Thyroid gland (tissue), 4 donors: ENCODE results near the gene LRP8. TPM values are rescaled to one million over a fixed set of nuclear protein-coding genes. Genes with fewer than 3 reads are reported as not detected.

ENCODE experiments used
- DNase-seq, 2 donors: peaks; one replicate each; pipeline ENCODE4 v3.0.0-alpha.2; 2019
- H3K27ac ChIP-seq, 3 donors: fragments of 200-600 bp; sonication (generic); 1 replicate in 2 of 3; 2 replicates in 1 of 3; pipeline ENCODE4 v1.5.1; 2016 to 2019; ENCODE audit warnings: mild to moderate bottlenecking in 1 of 3, moderate library complexity in 1 of 3
- H3K27me3 ChIP-seq: fragments of 200-600 bp; sonication (generic); one replicate; pipeline ENCODE4 v1.5.1; 2019
- H3K36me3 ChIP-seq, 2 donors: fragments of 200-600 bp; sonication (generic); one replicate each; pipeline ENCODE4 v1.5.1; 2016 to 2019
- H3K4me1 ChIP-seq, 2 donors: fragments of 200-600 bp; sonication (generic); one replicate each; pipeline ENCODE4 v1.5.1; 2017 to 2019
- H3K4me3 ChIP-seq, 3 donors: fragments of 200-600 bp; sonication (generic); replicated peaks in 1 of 3; 1 replicate in 2 of 3; 2 replicates in 1 of 3; pipeline ENCODE4 v1.5.1; 2016; ENCODE audit warnings: mild to moderate bottlenecking in 1 of 3
- H3K9me3 ChIP-seq: fragments of 200-600 bp; sonication (generic); one replicate; pipeline ENCODE4 v1.5.1; 2017
- POLR2A ChIP-seq, 2 donors: fragments of 450-650 bp; IDR thresholded peaks; one replicate each; pipeline ENCODE4 v1.6.1; 2017; ENCODE audit warnings: antibody characterized with exemption in 2 of 2, mild to moderate bottlenecking in 2 of 2, moderate library complexity in 1 of 2
- WGBS, 2 donors: methylation state at CpG; one replicate each; pipeline ENCODE4 v1.1.5; 2017; 5-methylcytosine and 5-hydroxymethylcytosine counted together
- intact Hi-C: fragments of 100-400 bp; cut with DNase I; formaldehyde crosslinking; loops from one replicate; pipeline ENCODE4 v1.15.1; 2023
- total RNA-seq, 4 donors: library from RNA; depleted of rRNA; stranded (reverse); fragments of >200 nt; gene quantifications; one replicate each; pipeline ENCODE4 v1.2.3, GENCODE V29; 2016
- TF ChIP-seq, protein P1 (sequence below), 6 experiments: fragments of 200-600 bp in 3 of 6; fragments of 450-650 bp in 3 of 6; sonication (generic) in 3 of 6; IDR thresholded peaks; one replicate each; pipeline ENCODE4 v1.5.1; 2016 to 2019; ENCODE audit warnings: antibody characterized with exemption in 6 of 6, mild to moderate bottlenecking in 2 of 6, inconsistent platforms in 1 of 6, moderate library complexity in 1 of 6

Gene LRP8
- total RNA-seq, 4 donors from 2014 or later: 92.8 to 200 (median 143) TPM

DNA sequence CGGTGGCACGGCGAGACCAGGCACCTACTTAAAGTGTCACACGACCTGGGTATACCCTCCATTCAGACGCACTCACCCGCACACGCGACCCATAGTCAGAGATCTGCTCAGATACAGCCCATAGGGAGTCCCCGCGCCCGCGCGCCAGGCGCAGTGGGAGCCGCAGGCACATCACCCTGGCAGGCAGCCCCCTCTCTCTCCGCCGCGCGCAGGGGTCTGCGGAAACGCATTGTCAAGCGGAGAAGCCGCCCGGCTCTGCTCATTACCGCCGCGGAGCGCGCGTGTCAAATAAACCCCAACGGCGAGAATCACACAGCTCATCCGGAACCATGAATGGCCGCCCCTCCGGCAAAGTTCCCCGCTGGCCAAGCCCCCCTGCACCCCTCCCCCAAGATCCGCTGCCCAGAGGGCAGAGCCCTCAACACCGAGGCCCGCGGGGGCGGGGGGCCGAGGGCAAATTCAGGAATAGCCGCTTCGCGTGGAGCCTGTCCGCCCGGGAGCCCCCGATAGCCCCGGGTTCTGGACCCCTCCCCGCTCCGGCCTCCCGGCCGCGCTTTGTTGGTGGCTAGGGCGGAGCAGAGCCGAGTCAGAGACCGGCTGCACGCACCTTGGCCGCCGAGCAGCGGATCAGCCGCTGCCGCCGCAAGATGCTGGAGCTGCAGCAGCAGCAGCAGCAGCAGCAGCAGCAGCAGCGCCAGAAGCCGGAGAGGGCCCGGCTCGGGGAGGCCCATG lies 522 bp downstream of the LRP8 start:
- H3K27me3 ChIP-seq: no peaks in the 10 kb centered on the region
- no peaks in the 10 kb centered on the region for H3K36me3 ChIP-seq
- TF ChIP-seq POLR2A (IDR thresholded peaks at IDR 0.05): no peak
- TF ChIP-seq, protein P1, sequence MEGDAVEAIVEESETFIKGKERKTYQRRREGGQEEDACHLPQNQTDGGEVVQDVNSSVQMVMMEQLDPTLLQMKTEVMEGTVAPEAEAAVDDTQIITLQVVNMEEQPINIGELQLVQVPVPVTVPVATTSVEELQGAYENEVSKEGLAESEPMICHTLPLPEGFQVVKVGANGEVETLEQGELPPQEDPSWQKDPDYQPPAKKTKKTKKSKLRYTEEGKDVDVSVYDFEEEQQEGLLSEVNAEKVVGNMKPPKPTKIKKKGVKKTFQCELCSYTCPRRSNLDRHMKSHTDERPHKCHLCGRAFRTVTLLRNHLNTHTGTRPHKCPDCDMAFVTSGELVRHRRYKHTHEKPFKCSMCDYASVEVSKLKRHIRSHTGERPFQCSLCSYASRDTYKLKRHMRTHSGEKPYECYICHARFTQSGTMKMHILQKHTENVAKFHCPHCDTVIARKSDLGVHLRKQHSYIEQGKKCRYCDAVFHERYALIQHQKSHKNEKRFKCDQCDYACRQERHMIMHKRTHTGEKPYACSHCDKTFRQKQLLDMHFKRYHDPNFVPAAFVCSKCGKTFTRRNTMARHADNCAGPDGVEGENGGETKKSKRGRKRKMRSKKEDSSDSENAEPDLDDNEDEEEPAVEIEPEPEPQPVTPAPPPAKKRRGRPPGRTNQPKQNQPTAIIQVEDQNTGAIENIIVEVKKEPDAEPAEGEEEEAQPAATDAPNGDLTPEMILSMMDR (IDR thresholded peaks at IDR 0.05): no peak
- WGBS, 2 donors: 0% methylated on average over 5 to 11 of the region's 68 CpGs
- peaks cover 25 to 30% of the 10 kb centered on the region in 2 donors for H3K4me1 ChIP-seq
- intact Hi-C loops: no loop called here
- H3K4me3 ChIP-seq: peak overlapping the region; percentile 63 to 89 (median 78)
- H3K9me3 ChIP-seq: no peaks in the 10 kb centered on the region
- DNase-seq: peak; percentile 37 to 42
- H3K27ac ChIP-seq: peak overlapping the region in 1 of 3 donors; percentile 69

DNA sequence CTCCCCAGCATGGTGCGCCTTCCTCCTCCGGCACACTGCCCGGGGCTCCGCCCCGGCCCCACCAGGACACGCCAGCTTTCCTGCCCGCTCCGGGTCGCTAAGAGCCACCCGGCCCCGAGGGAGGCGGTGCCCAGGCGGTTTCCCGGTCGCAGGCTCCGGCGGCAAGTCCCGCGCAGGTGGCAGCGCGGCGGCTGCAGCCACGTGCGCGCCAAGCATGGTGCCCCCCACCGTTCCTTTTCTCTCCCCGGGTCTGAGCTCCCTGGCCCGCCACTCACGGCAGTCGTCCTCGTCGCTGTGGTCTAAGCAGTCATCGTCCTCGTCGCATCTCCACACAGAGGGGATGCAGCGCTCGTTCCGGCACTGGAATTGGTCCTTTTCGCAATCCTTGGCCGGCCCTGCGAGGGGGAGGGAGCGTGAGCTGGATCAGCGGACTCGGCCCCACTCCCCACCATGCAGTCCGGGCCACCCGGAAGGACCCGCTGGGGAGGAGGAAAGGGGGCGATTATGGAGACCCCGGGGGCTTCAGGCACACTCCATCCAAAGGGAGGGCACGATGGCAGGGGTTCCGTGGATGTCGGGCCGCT lies 1.2 kb downstream of the LRP8 start:
- WGBS, 2 donors: 0 to 1% methylated on average over 2 to 24 of the region's 53 CpGs
- intact Hi-C loops: no loop called here
- Histone ChIP-seq H3K27ac (peak overlapping the region in 1 of 3 donors; percentile 69), H3K4me3 (peak overlapping the region; percentile 63 to 89 (median 78)), H3K9me3 (no peaks in the 10 kb centered on the region), H3K36me3 (peaks cover 0 to 5% of the 10 kb centered on the region in 2 donors), H3K4me1 (peaks cover 25 to 30% of the 10 kb centered on the region in 2 donors), H3K27me3 (no peaks in the 10 kb centered on the region)
- no peak for DNase-seq
- TF ChIP-seq, protein P1 (IDR thresholded peaks at IDR 0.05): no peak
- TF ChIP-seq POLR2A (IDR thresholded peaks at IDR 0.05): no peak

GRCh38 chr1:53326088-53326597 lies 1.7 kb downstream of the LRP8 start:
- peak; percentile 94 to 97 for DNase-seq
- peak overlapping the region; percentile 63 to 89 (median 78) for H3K4me3 ChIP-seq
- intact Hi-C loops: no loop called here
- no peaks in the 10 kb centered on the region for H3K27me3 ChIP-seq
- peak overlapping the region; percentile 45 to 69 (median 47) for H3K27ac ChIP-seq
- peaks cover 2 to 10% of the 10 kb centered on the region in 2 donors for H3K36me3 ChIP-seq
- H3K4me1 ChIP-seq: peaks cover 25 to 30% of the 10 kb centered on the region in 2 donors
- no peaks in the 10 kb centered on the region for H3K9me3 ChIP-seq
- TF ChIP-seq POLR2A (IDR thresholded peaks at IDR 0.05): peak in 1 of 2 donors; percentile 36
- TF ChIP-seq, protein P1 (IDR thresholded peaks at IDR 0.05): no peak
- 0 to 2% methylated on average over 1 to 11 of the region's 42 CpGs for WGBS, 2 donors

DNA sequence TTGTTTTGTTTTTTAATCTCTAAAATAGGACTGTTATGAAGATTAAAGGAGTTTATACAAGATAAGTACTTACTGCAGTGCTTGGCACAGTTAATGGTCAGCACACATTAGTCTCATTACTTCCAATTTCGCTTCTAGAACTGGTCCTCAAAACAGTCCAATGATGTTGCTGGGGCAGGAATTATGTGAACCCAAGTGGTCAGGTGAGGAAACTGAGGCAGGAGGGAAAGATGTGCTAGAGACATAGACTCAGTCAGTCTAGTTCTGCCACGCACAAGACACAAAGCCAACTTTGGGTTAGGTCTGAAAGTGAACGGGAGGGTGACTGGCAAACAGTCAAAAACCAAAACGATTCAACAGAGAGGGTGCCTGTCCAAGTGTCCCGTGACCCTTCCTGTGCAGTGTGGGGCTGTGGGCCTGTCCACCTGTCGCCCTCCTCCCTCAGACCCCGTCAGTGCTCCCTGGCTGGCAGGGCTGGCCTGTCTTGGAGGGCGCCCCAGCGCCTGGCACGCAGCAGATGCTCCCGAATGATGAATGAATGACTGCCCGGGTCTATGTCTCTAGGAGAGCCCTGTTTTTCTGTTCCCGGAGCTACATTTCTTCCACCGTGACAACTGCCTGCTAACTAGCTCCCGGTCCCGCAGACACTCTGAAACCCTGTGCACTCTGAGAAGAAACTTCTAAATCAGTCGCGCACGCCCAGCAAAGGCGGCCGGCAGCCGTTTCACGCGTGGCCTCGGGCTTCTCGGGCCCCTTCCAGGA lies 2.4 kb downstream of the LRP8 start:
- Histone ChIP-seq H3K36me3 (peaks cover 4 to 16% of the 10 kb centered on the region in 2 donors), H3K4me3 (peak overlapping the region in 1 of 3 donors; percentile 89), H3K27me3 (no peaks in the 10 kb centered on the region), H3K4me1 (peaks cover 25 to 30% of the 10 kb centered on the region in 2 donors), H3K9me3 (no peaks in the 10 kb centered on the region), H3K27ac (peak overlapping the region; percentile 45 to 69 (median 47))
- TF ChIP-seq POLR2A (IDR thresholded peaks at IDR 0.05): no peak
- TF ChIP-seq, protein P1 (IDR thresholded peaks at IDR 0.05): no peak
- intact Hi-C loops: no loop called here
- 17 to 27% methylated on average over 16 to 24 of the region's 26 CpGs for WGBS, 2 donors
- DNase-seq: peak; percentile 37 to 50
